Smooth muscle cell (in vitro differentiated cells): Measurements from ENCODE around the gene PATL2. TPM values are rescaled to one million over a fixed set of nuclear protein-coding genes. Genes with fewer than 3 reads are reported as not detected.

ENCODE experiments used
- DNase-seq: peaks from one replicate; lab custom pipeline; 2025; ENCODE audit not compliant: unreplicated experiment; lab: John Stamatoyannopoulos, UW
- H2AFZ ChIP-seq: fragments of 200-600 bp; sonication (generic); 2 replicates; pipeline ENCODE4 v1.6.0; 2016; ENCODE audit warnings: antibody characterized with exemption, low read depth, mild to moderate bottlenecking
- H3F3A ChIP-seq: fragments of 200-600 bp; sonication (generic); 2 replicates; pipeline ENCODE4 v1.6.0; 2017; ENCODE audit warnings: antibody characterized with exemption, low read depth
- H3K27ac ChIP-seq: fragments of 200-600 bp; sonication (generic); 2 replicates; pipeline ENCODE4 v1.5.1; 2016; ENCODE audit warnings: low read depth, mild to moderate bottlenecking
- H3K27me3 ChIP-seq: fragments of 200-600 bp; sonication (generic); 2 replicates; pipeline ENCODE4 v1.6.1; 2016; ENCODE audit warnings: low read depth, mild to moderate bottlenecking
- H3K36me3 ChIP-seq: fragments of 200-600 bp; sonication (generic); 2 replicates; pipeline ENCODE4 v1.5.1; 2016; ENCODE audit warnings: low read depth
- H3K4me1 ChIP-seq: fragments of 200-600 bp; sonication (generic); 2 replicates; pipeline ENCODE4 v1.5.1; 2016; ENCODE audit warnings: low read depth
- H3K4me2 ChIP-seq: fragments of 200-600 bp; sonication (generic); 2 replicates; pipeline ENCODE4 v1.6.0; 2016; ENCODE audit warnings: mild to moderate bottlenecking
- H3K4me3 ChIP-seq: fragments of 200-600 bp; sonication (generic); 2 replicates; pipeline ENCODE4 v1.5.1; 2016; ENCODE audit warnings: mild to moderate bottlenecking
- H3K79me2 ChIP-seq: fragments of 200-600 bp; sonication (generic); 2 replicates; pipeline ENCODE4 v1.6.0; 2016; ENCODE audit warnings: low read depth, mild to moderate bottlenecking
- H3K9ac ChIP-seq: fragments of 200-600 bp; sonication (generic); 2 replicates; pipeline ENCODE4 v1.6.0; 2016; ENCODE audit warnings: low read depth
- H3K9me3 ChIP-seq: fragments of 200-600 bp; sonication (generic); replicated peaks from 2 replicates; pipeline ENCODE4 v1.5.1; 2016; ENCODE audit warnings: low read depth
- H4K20me1 ChIP-seq: fragments of 200-600 bp; sonication (generic); 2 replicates; pipeline ENCODE4 v1.6.0; 2016; ENCODE audit warnings: low read depth
- CTCF ChIP-seq: fragments of 200-600 bp; sonication (generic); IDR thresholded peaks from 2 replicates; pipeline ENCODE4 v1.5.1; 2017; ENCODE audit warnings: borderline replicate concordance, mild to moderate bottlenecking, antibody characterized with exemption; ENCODE audit not compliant: insufficient read depth, poor library complexity, severe bottlenecking
- WGBS: methylation state at CpG from one replicate; pipeline ENCODE4 v1.1.7; 2016; ENCODE audit warnings: low lambda C conversion rate; 5-methylcytosine and 5-hydroxymethylcytosine counted together
- polyA plus RNA-seq: library from polyadenylated mRNA; unstranded; fragments of >200 nt; fragmentation: Nextera tagmentation; extraction: Ambion mirVana; gene quantifications from 2 replicates; pipeline ENCODE4 v1.2.1, GENCODE V29; 2016
- total RNA-seq: library from RNA; depleted of rRNA; stranded (reverse); fragments of >200 nt; gene quantifications from 2 replicates; pipeline ENCODE4 v1.2.3, GENCODE V29; 2014

Gene PATL2
- total and polyA plus RNA-seq, 2 experiments from 2014 or later = not detected

GRCh38 chr15:44673639-44674038 is 37.5 kb downstream of the PATL2 start:
- H3K4me2 ChIP-seq = no peak overlapping the region
- H3K36me3 ChIP-seq = no peaks in the 10 kb centered on the region
- no peak overlapping the region for H2AFZ ChIP-seq
- no peak overlapping the region for H3K4me3 ChIP-seq
- WGBS = 85% methylated on average over 2 of the region's 2 CpGs
- H4K20me1 ChIP-seq = no peaks in the 10 kb centered on the region
- no peak for TF ChIP-seq CTCF
- H3K27ac ChIP-seq = no peak overlapping the region
- H3K9me3 ChIP-seq = no peaks in the 10 kb centered on the region
- no peak overlapping the region for H3K9ac ChIP-seq
- H3K27me3 ChIP-seq = no peaks in the 10 kb centered on the region
- no peaks in the 10 kb centered on the region for H3F3A ChIP-seq
- DNase-seq = no peak
- H3K4me1 ChIP-seq = no peaks in the 10 kb centered on the region
- no peaks in the 10 kb centered on the region for H3K79me2 ChIP-seq

DNA sequence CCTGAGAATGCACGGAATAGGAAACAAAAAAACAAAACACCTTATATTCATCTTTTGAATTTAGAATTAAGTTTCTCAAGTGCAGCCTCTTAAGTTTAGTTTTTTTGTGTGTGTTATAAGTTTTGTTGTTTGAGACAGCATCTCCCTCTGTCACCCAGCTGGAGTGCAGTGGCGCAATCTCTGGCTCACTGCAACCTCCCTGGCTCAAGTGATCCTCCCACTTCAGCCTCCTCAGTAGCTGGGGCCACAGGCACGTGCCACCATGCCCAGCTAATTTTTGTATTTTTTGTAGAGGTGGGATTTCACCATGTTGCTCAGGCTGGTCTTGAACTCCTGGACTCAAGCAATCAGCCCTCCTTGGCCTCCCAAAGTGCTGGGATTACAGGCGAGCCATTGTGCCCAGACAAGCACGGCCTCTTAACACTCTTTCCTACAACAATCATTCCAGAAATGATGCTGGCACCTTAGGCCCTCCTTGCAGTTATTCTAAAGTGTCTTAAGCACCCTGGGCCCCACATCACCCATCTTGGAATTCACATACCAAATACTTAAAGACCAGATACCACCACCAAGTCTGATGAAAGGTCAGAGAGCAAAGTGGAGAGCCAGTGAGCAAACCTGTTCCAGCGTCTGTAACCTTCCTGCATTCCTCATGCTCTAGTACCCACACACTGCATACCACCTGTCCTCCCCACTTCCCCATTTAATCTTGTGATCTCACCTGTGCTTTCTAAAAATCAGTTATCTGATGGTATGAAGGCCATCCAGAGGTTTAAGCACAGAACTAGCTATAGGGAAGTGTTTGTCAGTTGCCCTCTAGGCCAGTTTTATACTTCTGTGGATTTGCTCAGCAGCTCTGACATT is 40.8 kb downstream of the PATL2 start:
- Histone ChIP-seq H3K27me3 (no peaks in the 10 kb centered on the region), H3K9me3 (no peaks in the 10 kb centered on the region), H3K4me3 (no peak overlapping the region), H3K4me1 (no peaks in the 10 kb centered on the region), H3K79me2 (no peaks in the 10 kb centered on the region), H3K9ac (no peak overlapping the region), H3F3A (no peaks in the 10 kb centered on the region), H3K27ac (no peak overlapping the region), H3K36me3 (no peaks in the 10 kb centered on the region), H2AFZ (no peak overlapping the region), H3K4me2 (no peak overlapping the region), H4K20me1 (no peaks in the 10 kb centered on the region)
- TF ChIP-seq CTCF = no peak
- WGBS = 84% methylated on average over 6 of the region's 6 CpGs
- no peak for DNase-seq

DNA sequence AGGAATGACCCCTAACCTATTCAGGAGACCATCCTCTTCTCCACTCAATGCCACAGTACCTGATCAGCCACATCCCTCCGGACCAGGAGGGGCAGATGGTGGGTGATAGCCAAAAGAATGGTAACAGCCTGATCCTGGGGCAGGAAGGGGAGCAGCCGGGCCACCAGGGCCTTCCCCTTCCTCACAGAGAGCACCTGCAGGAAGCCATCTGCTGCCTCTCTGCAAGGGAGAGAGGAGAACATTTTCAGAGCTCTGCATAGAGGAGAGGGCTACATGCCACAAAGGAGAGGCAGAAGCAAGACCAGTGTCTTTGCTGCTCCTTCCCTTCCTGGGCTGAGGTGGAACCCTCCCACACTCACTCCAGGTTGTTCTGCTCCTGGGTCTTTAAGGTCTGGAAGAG is 42.2 kb downstream of the PATL2 start:
- Histone ChIP-seq H4K20me1 (no peaks in the 10 kb centered on the region), H3K4me3 (no peak overlapping the region), H3K27ac (no peak overlapping the region), H3K4me1 (no peaks in the 10 kb centered on the region), H3K79me2 (no peaks in the 10 kb centered on the region), H3K27me3 (no peaks in the 10 kb centered on the region), H3K4me2 (no peak overlapping the region), H3K36me3 (no peaks in the 10 kb centered on the region), H3K9me3 (no peaks in the 10 kb centered on the region), H3K9ac (no peak overlapping the region), H3F3A (no peaks in the 10 kb centered on the region), H2AFZ (no peak overlapping the region)
- no peak for TF ChIP-seq CTCF
- no peak for DNase-seq
- WGBS = 83% methylated on average over 2 of the region's 2 CpGs

- Histone ChIP-seq H3K4me2 (no peak overlapping the region), H4K20me1 (no peaks in the 10 kb centered on the region), H2AFZ (no peak overlapping the region), H3K27me3 (no peaks in the 10 kb centered on the region), H3K9me3 (no peaks in the 10 kb centered on the region), H3K79me2 (peaks cover 10% of the 10 kb centered on the region), H3K27ac (no peak overlapping the region), H3K4me3 (no peak overlapping the region), H3K4me1 (peaks cover 10% of the 10 kb centered on the region), H3K9ac (no peak overlapping the region), H3F3A (no peaks in the 10 kb centered on the region), H3K36me3 (no peaks in the 10 kb centered on the region)
- DNase-seq = no peak
- no peak for TF ChIP-seq CTCF
- 78% methylated on average over 3 of the region's 3 CpGs for WGBS
These were observed 44.1 kb downstream of the PATL2 start for GRCh38 chr15:44667039-44667360.
